Prostate gland (tissue), 2 donors: Measurements from ENCODE around the gene RASSF8. TPM values are rescaled to one million over a fixed set of nuclear protein-coding genes. Genes with fewer than 3 reads are reported as not detected.

Experiments
- DNase-seq: peaks from one replicate; pipeline ENCODE4 v3.0.0-alpha.2; 2019; ENCODE audit warnings: low spot score
- H3K27ac ChIP-seq, 2 donors: fragments of 200-600 bp; sonication (generic); 2 replicates each; pipeline ENCODE4 v1.5.1; 2017 to 2019
- H3K27me3 ChIP-seq: fragments of 200-600 bp; sonication (generic); replicated peaks from 2 replicates; pipeline ENCODE4 v1.5.1; 2019; ENCODE audit not compliant: insufficient read depth
- H3K36me3 ChIP-seq, 2 donors: fragments of 200-600 bp; sonication (generic); 1 replicate in 1 of 2; 2 replicates in 1 of 2; pipeline versions ENCODE4 v1.5.1 to v1.8.1; 2017 to 2019
- H3K4me1 ChIP-seq: fragments of 200-600 bp; sonication (generic); replicated peaks from 2 replicates; pipeline ENCODE4 v1.5.1; 2019
- H3K4me3 ChIP-seq, 2 donors: fragments of 200-600 bp; sonication (generic); 2 replicates each; pipeline ENCODE4 v1.5.1; 2017 to 2019
- H3K9me3 ChIP-seq: fragments of 200-600 bp; sonication (generic); 2 replicates; pipeline ENCODE4 v1.5.1; 2017
- POLR2A ChIP-seq: fragments of 450-650 bp; IDR thresholded peaks from one replicate; pipeline ENCODE4 v1.6.1; 2016; ENCODE audit warnings: antibody characterized with exemption, mild to moderate bottlenecking
- POLR2AphosphoS5 ChIP-seq: sonication (generic); formaldehyde crosslinking; IDR thresholded peaks from one replicate; pipeline ENCODE4 v1.6.1; 2017; ENCODE audit warnings: antibody characterized with exemption
- WGBS: methylation state at CpG from one replicate; pipeline ENCODE4 v1.1.5; 2018; 5-methylcytosine and 5-hydroxymethylcytosine counted together
- intact Hi-C: fragments of 100-400 bp; cut with DNase I; formaldehyde crosslinking; loops from one replicate; pipeline ENCODE4 v1.14.2; 2022
- total RNA-seq, 2 donors: library from RNA; depleted of rRNA; stranded (reverse); fragments of >200 nt; gene quantifications; one replicate each; pipeline ENCODE4 v1.1.0, GENCODE V29; 2016
- TF ChIP-seq, protein P1 (sequence below), 4 experiments: fragments of 200-600 bp in 2 of 4; fragments of 450-650 bp in 2 of 4; sonication (generic) in 2 of 4; IDR thresholded peaks; 1 replicate in 3 of 4; 2 replicates in 1 of 4; pipeline ENCODE4 v1.5.1; 2016 to 2019; ENCODE audit warnings: antibody characterized with exemption in 4 of 4, mild to moderate bottlenecking in 2 of 4, moderate library complexity in 2 of 4

The RASSF8 gene
- total RNA-seq, 2 donors from 2014 or later, result 26.0 to 62.1 TPM

DNA sequence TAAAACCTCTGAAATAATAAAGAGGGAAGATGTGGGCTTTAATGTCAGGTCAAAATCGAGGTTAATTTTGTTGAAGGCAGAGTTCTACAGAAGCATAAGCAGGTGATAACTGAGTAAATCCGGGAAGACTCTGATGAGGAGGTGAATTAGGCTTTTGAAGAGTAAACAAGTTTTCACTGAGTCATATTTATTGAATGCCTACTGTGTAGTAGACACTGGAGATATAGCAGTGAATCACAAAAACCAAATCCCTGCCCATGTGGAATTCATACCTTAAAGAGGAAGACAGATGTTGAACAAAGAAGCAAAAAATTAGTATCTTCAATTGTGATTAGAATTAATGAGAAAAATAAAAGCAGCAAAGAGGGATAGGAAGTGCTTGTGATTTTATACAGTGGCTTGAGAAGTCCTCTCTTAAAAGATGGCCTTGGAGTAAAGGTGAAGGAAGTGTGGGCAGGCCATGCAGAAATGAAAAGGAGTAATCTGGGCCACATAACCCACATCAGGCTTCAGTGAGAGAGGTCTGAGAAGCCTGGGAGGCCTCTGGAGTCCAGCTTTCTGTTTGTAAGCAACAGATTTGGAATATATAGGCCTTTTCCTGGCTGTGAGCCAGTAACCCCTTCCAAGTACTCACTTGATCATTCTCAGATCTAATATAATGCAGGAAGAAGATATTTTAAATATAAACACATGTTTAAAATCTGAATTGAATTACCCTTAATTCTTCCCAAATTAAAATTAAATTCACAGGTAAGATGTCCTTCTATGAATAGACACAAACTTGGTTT, 119.6 kb downstream of the RASSF8 start:
- no peak overlapping the region for H3K4me3 ChIP-seq
- no peak for DNase-seq
- no peaks in the 10 kb centered on the region for H3K27me3 ChIP-seq
- intact Hi-C loops, result no loop called here
- no peak for TF ChIP-seq POLR2AphosphoS5
- TF ChIP-seq, protein P1, sequence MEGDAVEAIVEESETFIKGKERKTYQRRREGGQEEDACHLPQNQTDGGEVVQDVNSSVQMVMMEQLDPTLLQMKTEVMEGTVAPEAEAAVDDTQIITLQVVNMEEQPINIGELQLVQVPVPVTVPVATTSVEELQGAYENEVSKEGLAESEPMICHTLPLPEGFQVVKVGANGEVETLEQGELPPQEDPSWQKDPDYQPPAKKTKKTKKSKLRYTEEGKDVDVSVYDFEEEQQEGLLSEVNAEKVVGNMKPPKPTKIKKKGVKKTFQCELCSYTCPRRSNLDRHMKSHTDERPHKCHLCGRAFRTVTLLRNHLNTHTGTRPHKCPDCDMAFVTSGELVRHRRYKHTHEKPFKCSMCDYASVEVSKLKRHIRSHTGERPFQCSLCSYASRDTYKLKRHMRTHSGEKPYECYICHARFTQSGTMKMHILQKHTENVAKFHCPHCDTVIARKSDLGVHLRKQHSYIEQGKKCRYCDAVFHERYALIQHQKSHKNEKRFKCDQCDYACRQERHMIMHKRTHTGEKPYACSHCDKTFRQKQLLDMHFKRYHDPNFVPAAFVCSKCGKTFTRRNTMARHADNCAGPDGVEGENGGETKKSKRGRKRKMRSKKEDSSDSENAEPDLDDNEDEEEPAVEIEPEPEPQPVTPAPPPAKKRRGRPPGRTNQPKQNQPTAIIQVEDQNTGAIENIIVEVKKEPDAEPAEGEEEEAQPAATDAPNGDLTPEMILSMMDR (IDR thresholded peaks at IDR 0.05), result no peak
- TF ChIP-seq POLR2A, result no peak
- no peak overlapping the region for H3K27ac ChIP-seq
- no peaks in the 10 kb centered on the region for H3K9me3 ChIP-seq
- H3K36me3 ChIP-seq, result no peaks in the 10 kb centered on the region
- no peaks in the 10 kb centered on the region for H3K4me1 ChIP-seq
- WGBS, result 83% methylated on average over 2 of the region's 2 CpGs

DNA sequence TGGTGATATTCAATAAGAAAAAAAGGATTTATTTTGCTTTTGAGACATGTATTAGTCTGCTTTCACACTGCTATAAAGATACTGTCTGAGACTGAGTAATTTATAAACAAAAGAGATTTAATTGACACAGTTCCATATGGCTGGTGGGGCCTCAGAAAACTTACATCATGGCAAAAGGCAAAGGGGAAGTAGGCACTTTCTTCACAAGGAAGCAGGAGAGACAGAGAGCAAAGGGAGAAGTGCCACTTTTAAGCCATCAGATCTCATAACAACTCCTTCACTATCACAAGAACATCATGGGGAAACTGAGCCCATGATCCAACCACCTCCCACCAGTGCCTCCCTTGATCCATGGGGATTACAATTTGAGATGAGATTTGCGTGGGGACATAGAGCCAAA, 122.4 kb downstream of the RASSF8 start:
- no peaks in the 10 kb centered on the region for H3K9me3 ChIP-seq
- DNase-seq, result no peak
- intact Hi-C loops, result no loop called here
- TF ChIP-seq POLR2A (no peak), POLR2AphosphoS5 (no peak)
- TF ChIP-seq, protein P1 (IDR thresholded peaks at IDR 0.05), result no peak
- H3K27me3 ChIP-seq, result no peaks in the 10 kb centered on the region
- no peak overlapping the region for H3K27ac ChIP-seq
- H3K36me3 ChIP-seq, result no peaks in the 10 kb centered on the region
- no peak overlapping the region for H3K4me3 ChIP-seq
- WGBS, result 93% methylated on average over 1 of the region's 1 CpG
- H3K4me1 ChIP-seq, result no peaks in the 10 kb centered on the region

DNA sequence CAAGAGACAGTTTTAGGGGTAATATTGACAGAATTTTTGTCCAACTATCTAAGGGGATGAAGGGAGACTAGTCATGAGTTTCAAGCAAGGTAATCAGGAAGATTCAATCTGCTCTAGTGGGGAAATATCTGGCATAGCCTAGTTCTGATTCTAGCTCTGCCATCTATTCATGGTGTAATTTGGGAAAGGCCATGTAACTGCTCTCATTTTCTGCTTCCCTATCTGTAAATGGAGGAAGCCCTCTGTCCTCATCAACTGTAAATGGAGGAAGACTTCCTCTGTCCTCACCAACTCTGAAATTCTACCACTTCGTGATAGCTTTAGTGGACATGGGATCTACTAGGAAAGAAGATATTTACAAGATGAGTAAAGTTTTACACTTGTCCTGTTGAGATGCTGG, 128.5 kb downstream of the RASSF8 start:
- no peak for DNase-seq
- no peaks in the 10 kb centered on the region for H3K27me3 ChIP-seq
- WGBS, result 88% methylated on average over 1 of the region's 1 CpG
- intact Hi-C loops, result no loop called here
- no peaks in the 10 kb centered on the region for H3K36me3 ChIP-seq
- no peak overlapping the region for H3K4me3 ChIP-seq
- TF ChIP-seq POLR2AphosphoS5, result no peak
- no peak for TF ChIP-seq POLR2A
- TF ChIP-seq, protein P1 (IDR thresholded peaks at IDR 0.05), result no peak
- no peaks in the 10 kb centered on the region for H3K9me3 ChIP-seq
- no peak overlapping the region for H3K27ac ChIP-seq
- H3K4me1 ChIP-seq, result no peaks in the 10 kb centered on the region

DNA sequence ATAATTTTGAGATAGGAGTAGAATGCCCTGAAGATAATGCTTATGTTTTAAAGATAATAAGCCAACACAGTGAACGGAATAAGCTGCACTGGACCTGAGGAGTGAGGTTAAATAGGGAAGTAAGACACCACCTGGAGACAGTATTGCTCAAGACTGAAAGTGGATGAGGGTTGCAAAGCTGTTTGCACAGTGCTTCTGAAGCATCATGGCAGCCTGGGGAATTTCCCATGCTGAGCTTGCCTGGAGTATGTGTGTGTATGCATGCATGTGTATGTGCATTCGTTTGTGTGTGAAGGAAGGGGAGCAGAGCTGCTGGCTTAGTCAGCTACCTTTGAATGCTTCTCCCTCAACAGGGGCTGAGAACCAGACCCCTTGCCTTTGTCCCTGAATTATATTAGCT, 130.5 kb downstream of the RASSF8 start:
- TF ChIP-seq POLR2A, result no peak
- TF ChIP-seq, protein P1 (IDR thresholded peaks at IDR 0.05), result no peak
- no peak for TF ChIP-seq POLR2AphosphoS5
- no peak for DNase-seq
- Histone ChIP-seq H3K9me3 (no peaks in the 10 kb centered on the region), H3K4me1 (no peaks in the 10 kb centered on the region), H3K4me3 (no peak overlapping the region), H3K27ac (no peak overlapping the region), H3K36me3 (no peaks in the 10 kb centered on the region), H3K27me3 (no peaks in the 10 kb centered on the region)
- 62% methylated on average over 2 of the region's 2 CpGs for WGBS
- intact Hi-C loops, result no loop called here
